T-helper 22 cell (primary cell): ENCODE measurements around the gene KPRP.

ENCODE experiments used
- DNase-seq: peaks from one replicate; pipeline ENCODE4 v3.0.0-alpha.2; 2020; ENCODE audit warnings: low read depth

The KPRP gene

DNA sequence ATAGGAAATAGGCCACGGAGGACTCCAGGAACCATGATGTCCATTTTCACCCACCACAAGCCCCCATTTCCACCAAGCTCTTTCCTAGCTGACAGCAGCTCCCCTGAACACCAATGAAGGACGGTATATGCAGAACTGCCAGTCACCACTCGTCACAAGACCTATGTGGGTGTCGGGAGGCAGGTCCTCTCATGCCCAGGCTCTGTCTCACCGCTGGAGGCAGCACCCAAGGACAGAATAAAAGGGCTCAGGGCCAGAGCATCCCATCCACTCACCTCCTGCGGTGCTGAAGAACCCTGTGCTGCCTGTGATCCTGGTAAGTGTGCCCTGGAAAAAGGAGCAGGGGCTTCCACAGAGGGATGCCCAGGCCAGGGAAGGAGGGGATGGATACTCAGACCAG lies 17.1 kb downstream of the KPRP start, which contains the start of gene LCE1F:
Gene LCE1F, plus strand, starts transcription at position 266 of the 400 bp plus-strand sequence. CDS start 1,232 bp downstream, outside the sequence.
- DNase-seq, result no peak

DNA sequence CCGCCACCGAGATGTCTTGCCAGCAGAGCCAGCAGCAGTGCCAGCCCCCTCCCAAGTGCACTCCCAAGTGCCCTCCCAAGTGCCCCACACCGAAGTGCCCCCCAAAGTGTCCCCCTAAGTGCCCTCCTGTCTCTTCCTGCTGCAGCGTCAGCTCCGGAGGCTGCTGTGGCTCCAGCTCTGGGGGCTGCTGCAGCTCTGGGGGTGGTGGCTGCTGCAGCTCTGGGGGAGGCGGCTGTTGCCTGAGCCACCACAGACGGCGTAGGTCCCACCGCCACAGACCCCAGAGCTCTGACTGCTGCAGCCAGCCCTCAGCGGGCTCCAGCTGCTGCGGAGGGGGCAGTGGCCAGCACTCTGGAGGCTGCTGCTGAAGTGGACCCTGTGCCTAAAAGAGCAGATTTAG lies 18.5 kb downstream of the KPRP start:
- DNase-seq, result no peak

DNA sequence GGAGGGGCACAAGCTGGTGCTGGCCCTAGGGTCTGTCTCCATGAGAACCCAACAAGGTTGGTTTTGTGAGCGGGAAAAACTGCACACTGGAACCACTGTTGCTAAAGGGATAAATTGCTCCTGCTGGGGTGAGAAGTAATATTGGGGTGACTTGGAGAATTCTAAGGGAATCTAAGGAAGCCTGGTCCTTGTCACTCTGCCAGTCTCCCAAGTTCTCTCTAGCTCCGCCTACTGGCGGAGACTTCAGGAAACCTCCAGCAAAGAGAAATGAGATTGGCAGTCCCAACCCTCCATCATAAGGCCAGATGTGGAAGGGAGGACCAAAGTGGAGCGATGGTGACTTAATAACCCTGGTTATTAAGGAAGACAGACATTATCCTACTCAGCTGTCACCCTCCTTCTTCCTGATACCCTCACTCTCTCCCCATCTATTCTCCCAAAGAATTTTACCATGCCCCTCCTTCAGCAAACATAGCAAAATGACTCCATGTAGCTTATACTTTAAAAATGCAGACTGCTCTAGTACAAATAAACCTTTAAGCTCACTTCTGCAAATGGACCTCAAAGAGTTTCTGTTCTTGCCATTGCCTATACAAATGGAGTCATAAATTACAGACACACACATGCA lies 19.8 kb downstream of the KPRP start:
- no peak for DNase-seq

DNA sequence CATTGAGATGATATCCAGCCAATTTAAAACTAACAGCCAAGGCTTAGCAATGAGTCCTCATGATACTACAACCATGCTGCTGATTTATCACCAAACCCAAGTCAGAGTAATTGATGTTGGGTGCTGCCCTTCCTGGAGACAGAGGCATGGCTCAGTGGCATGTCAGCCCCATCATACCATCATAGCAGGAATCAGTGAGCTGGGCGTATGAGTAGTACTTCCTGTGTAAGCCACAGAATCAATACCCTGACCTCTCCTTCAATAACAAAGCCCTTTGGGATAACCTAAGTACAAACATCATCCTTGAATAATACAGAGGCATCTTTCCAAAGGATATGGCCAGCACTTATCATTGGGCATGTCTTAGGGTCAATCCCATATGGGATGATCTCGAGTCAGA lies 25.3 kb downstream of the KPRP start:
- no peak for DNase-seq

DNA sequence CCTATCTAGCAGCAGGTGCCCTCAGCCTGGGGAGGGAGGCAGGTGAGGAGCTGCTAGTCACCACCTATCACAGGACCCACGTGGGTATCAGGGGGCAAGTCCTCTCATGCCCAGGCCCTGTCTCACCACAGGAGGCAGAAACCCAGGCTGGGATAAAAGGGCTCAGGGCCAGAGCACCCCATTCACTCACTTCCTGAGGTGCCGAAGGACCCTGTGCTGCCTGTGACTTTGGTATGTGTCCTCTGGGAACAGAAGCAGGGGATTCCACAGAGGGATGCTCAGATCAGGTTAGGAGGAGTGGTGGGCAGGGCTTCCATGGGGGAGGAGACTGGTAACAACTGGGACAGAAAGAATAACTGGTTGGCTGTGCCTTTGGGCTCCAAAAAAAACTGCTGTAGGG lies 28.3 kb downstream of the KPRP start, which contains the start of gene LCE1E:
Gene LCE1E, plus strand, starts transcription at position 181 of the 400 bp plus-strand sequence. CDS start 1,043 bp downstream, outside the sequence.
- no peak for DNase-seq

DNA sequence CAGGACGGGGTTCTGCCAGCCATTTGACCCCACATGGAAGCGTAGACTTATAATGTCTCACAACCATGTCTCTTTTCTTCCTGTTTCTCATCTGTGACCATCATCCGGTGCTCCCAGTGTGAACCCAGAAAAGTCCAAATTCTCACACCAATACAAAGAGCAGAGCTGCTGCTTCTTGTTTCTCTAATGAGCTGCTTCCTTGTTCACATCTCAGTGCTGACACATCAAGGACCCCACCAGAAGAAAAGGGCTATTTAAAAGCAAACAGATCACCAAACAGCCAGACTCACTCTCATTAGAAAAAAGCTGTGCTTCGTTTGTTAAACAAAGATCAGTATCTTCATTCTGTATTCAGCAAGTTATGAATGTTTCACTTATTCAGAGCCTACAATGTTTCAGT lies 37.9 kb downstream of the KPRP start:
- DNase-seq, result no peak

DNA sequence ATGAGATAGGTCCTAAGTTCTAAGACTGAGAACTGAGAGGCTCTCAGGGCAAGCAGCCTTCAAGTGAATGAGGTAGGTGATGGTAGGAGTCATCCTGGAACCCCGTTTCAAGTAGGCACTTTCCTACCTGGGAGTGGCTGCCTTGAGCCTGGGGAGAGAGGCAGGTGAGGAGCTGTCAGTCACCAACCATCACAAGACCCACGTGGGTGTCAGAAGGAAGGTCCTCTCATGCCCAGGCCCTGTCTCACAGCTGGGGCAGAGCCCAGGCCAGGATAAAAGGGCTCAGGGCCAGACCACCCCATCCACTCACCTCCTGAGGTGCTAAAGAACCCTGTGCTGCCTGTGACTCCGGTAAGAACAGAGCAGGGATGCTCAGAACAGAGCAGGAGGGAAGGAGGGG lies 38.6 kb downstream of the KPRP start, which contains the start of gene LCE1D:
Gene LCE1D, plus strand, starts transcription at position 301 of the 400 bp plus-strand sequence. CDS start 1,074 bp downstream, outside the sequence.
- no peak for DNase-seq

DNA sequence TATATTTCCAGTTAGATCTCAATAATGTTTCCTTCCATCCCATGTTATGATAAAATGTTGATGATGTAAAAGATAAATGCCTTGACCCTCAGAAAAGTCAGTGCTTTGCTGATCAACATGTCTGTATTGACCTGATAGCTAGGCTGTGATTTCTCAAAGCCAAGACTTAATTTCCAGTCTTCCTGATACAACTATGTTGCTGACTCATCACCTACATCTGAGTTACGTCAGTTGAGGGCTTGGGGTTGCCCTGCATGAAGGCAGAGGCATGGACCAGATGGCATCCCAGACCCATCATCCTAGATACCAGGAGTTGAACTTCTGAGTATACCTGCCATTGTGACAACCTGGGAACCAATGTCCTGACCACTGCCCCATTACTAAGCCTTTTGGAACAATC lies 43.5 kb downstream of the KPRP start:
- no peak for DNase-seq

DNA sequence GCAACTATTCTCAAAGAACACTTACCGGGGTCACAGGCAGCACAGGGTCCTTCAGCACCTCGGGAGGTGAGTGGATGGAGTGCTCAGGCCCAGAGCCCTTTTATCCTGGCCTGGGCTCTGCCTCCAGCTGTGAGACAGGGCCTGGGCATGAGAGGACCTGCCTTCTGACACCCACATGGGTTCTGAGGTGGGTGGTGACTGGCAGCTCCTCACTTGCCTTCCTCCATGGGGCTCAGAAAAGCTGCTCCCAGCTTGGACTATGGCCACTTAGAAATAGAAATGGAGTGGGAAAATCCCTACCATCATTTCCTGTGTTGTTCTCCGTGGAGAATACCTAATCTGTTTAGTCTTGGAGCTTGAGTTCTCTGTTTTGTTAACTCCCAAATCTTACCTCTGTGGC lies 48.8 kb downstream of the KPRP start, which contains the start of gene LCE1C:
Gene LCE1C, minus strand, starts transcription at position 76 of the 400 bp plus-strand sequence. CDS start 1,173 bp downstream, outside the sequence.
- DNase-seq, result no peak

DNA sequence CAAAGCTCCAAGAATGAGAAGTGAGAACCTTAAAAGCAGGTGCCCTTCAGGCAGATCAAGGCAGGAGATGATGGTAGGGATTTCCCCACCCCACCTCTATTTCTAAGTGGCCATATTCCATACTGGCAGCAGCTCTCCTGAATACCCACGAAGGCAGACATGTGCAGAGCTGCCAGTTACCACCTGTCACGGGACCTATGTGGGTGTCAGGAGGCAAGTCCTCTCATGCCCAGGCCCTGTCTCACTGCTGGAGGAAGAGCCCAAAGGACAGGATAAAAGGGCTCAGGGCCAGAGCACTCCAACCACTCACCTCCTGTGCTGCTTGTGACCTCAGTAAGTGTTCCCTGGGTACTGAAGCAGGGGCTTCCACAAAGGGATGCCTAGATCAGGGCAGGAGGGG lies 53.2 kb downstream of the KPRP start:
- DNase-seq, result no peak
